Panc1 (cell line): ENCODE data around the gene KAZALD1. TPM values are rescaled to one million over a fixed set of nuclear protein-coding genes. Genes with fewer than 3 reads are reported as not detected.

Experiments
- ATAC-seq: fragments of 200-7000 bp; cut with Tn5 transposase; 2 replicates; pipeline ENCODE4 v1.9.1; 2020; ENCODE audit warnings: mild to moderate bottlenecking, moderate library complexity
- BruUV-seq: library from RNA; stranded (reverse); fragments of 400-500 nt; replicated peaks from 2 replicates; lab custom pipeline; 2021; lab: Mats Ljungman, UMichigan
- CTCF ChIA-PET: fragments of 300-600 bp; sonication (Branson Sonifier 250); formaldehyde crosslinking; loops from one replicate; lab custom pipeline; 2022; ENCODE audit warnings: antibody characterized with exemption; lab: Charles Lee
- POLR2A ChIA-PET: fragments of 300-600 bp; sonication (Branson Sonifier 250); formaldehyde crosslinking; loops from one replicate; lab custom pipeline; 2022; ENCODE audit warnings: antibody characterized with exemption; lab: Charles Lee
- DNase-seq: peaks from one replicate; pipeline ENCODE4 v3.0.0-alpha.2; 2010; ENCODE audit warnings: low read depth, low spot score
- H3K27ac ChIP-seq: 2 replicates; pipeline ENCODE4 v1.5.1; 2011; ENCODE audit warnings: mild to moderate bottlenecking, low read length, inconsistent platforms
- H3K27me3 ChIP-seq: fragments of 200-500 bp; sonication (Bioruptor generic); 2 replicates; pipeline ENCODE4 v1.6.0; 2014; ENCODE audit warnings: low read length, inconsistent platforms; ENCODE audit not compliant: control insufficient read depth, insufficient read depth
- H3K36me3 ChIP-seq: fragments of 200-500 bp; sonication (Bioruptor generic); 2 replicates; pipeline ENCODE4 v1.5.1; 2014; ENCODE audit warnings: inconsistent platforms, mild to moderate bottlenecking, low read length, moderate library complexity; ENCODE audit not compliant: control insufficient read depth, insufficient read depth
- H3K4me1 ChIP-seq: 2 replicates; pipeline ENCODE4 v1.5.1; 2011; ENCODE audit warnings: inconsistent platforms, mild to moderate bottlenecking, low read length, moderate library complexity; ENCODE audit not compliant: control insufficient read depth, insufficient read depth
- H3K4me3 ChIP-seq, 2 experiments: 2 replicates each; pipeline ENCODE4 v1.5.1; 2011 to 2012; ENCODE audit warnings: low read depth in 2 of 2, low read length in 2 of 2, mild to moderate bottlenecking in 2 of 2, inconsistent platforms in 1 of 2, moderate library complexity in 1 of 2
- H3K9me3 ChIP-seq: fragments of 200-500 bp; sonication (Bioruptor generic); 2 replicates; pipeline ENCODE4 v1.5.1; 2014; ENCODE audit warnings: low read depth, mild to moderate bottlenecking, inconsistent platforms, low read length, moderate library complexity; ENCODE audit not compliant: control insufficient read depth, insufficient read depth
- POLR2AphosphoS5 ChIP-seq: IDR thresholded peaks from 2 replicates; pipeline ENCODE4 v1.6.1; 2012; ENCODE audit warnings: mild to moderate bottlenecking, low read depth, low read length, moderate library complexity
- SIN3A ChIP-seq: IDR thresholded peaks from 2 replicates; pipeline ENCODE4 v1.6.1; 2012; ENCODE audit warnings: low read depth, mild to moderate bottlenecking, low read length, moderate library complexity, borderline replicate concordance; ENCODE audit not compliant: insufficient read depth
- TCF7L2 ChIP-seq: IDR thresholded peaks from 2 replicates; pipeline ENCODE4 v1.6.1; 2011; ENCODE audit warnings: mild to moderate bottlenecking, low read depth, low read length, inconsistent platforms
- in situ Hi-C: cut with HindIII; loops from 2 replicates; pipeline ENCODE4 v1.10.0; 2016; ENCODE audit warnings: low sequenced_read_pairs, low pct_unique_long_range_greater_than_20kb
- intact Hi-C: fragments of 100-400 bp; cut with micrococcal nuclease; formaldehyde crosslinking; loops from one replicate; pipeline ENCODE4 v1.10.0; 2022; ENCODE audit not compliant: unreplicated experiment
- total RNA-seq: library from RNA; stranded (reverse); gene quantifications from one replicate; pipeline ENCODE4 v1.2.1, GENCODE V29; 2021; ENCODE audit not compliant: unreplicated experiment
- TF ChIP-seq, protein P1 (sequence below): fragments of 450-650 bp; IDR thresholded peaks from 2 replicates; pipeline ENCODE4 v1.5.1; 2017; ENCODE audit warnings: mild to moderate bottlenecking
- TF ChIP-seq, protein P2 (sequence below), 2 experiments: IDR thresholded peaks; 2 replicates each; pipeline ENCODE4 v1.6.1; 2011 to 2012; ENCODE audit warnings: low read depth in 2 of 2, control low read depth in 1 of 2, low read length in 1 of 2, mild to moderate bottlenecking in 1 of 2, moderate library complexity in 1 of 2; ENCODE audit not compliant: insufficient read depth in 1 of 2

The KAZALD1 gene
- total RNA-seq, 1 experiment from 2014 or later, result 21.2 TPM

DNA sequence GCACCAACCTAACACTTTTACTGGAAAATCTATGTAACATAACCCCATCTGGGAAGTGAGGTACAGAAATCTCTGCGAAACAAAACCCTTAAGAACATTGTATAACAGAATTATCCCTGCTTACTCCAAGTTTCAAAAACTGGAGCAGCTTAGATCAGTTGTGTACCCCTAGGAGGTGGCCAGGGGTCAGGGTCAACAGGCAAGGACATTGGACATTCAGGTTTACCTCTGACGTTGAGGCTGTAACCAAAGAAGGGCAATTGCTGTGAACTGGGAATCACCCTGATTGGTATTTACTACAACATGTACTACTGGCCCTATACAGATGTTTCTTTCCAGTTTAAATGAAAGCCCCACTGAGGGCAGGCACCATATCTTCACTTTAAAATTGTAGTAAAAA lies 17.7 kb upstream of the KAZALD1 start:
- BruUV-seq, result no TSS peak
- ChIA-PET CTCF (interaction anchor here (1.5 to 4.6 kb wide), 5 partner anchors 7 to 25 kb away, joined by 3 to 49 read pairs (median 8); no protein-coding TSS in a partner anchor), POLR2A (no interaction called here)
- DNase-seq (no peak), ATAC-seq (no peak)
- Histone ChIP-seq H3K9me3 (no peaks in the 10 kb centered on the region), H3K27ac (peak overlapping the region; percentile 99), H3K4me3 (no peak overlapping the region), H3K36me3 (no peaks in the 10 kb centered on the region), H3K4me1 (peaks cover 25% of the 10 kb centered on the region), H3K27me3 (no peaks in the 10 kb centered on the region)
- in situ Hi-C loops (no loop called here), intact Hi-C loops (loop anchor here (10.0 kb wide), 1 partner anchor 101 kb away; no protein-coding TSS in a partner anchor)
- TF ChIP-seq, protein P1, sequence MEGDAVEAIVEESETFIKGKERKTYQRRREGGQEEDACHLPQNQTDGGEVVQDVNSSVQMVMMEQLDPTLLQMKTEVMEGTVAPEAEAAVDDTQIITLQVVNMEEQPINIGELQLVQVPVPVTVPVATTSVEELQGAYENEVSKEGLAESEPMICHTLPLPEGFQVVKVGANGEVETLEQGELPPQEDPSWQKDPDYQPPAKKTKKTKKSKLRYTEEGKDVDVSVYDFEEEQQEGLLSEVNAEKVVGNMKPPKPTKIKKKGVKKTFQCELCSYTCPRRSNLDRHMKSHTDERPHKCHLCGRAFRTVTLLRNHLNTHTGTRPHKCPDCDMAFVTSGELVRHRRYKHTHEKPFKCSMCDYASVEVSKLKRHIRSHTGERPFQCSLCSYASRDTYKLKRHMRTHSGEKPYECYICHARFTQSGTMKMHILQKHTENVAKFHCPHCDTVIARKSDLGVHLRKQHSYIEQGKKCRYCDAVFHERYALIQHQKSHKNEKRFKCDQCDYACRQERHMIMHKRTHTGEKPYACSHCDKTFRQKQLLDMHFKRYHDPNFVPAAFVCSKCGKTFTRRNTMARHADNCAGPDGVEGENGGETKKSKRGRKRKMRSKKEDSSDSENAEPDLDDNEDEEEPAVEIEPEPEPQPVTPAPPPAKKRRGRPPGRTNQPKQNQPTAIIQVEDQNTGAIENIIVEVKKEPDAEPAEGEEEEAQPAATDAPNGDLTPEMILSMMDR, result no peak
- no peak for TF ChIP-seq POLR2AphosphoS5
- TF ChIP-seq TCF7L2, result no peak
- no peak for TF ChIP-seq SIN3A
- TF ChIP-seq, protein P2, sequence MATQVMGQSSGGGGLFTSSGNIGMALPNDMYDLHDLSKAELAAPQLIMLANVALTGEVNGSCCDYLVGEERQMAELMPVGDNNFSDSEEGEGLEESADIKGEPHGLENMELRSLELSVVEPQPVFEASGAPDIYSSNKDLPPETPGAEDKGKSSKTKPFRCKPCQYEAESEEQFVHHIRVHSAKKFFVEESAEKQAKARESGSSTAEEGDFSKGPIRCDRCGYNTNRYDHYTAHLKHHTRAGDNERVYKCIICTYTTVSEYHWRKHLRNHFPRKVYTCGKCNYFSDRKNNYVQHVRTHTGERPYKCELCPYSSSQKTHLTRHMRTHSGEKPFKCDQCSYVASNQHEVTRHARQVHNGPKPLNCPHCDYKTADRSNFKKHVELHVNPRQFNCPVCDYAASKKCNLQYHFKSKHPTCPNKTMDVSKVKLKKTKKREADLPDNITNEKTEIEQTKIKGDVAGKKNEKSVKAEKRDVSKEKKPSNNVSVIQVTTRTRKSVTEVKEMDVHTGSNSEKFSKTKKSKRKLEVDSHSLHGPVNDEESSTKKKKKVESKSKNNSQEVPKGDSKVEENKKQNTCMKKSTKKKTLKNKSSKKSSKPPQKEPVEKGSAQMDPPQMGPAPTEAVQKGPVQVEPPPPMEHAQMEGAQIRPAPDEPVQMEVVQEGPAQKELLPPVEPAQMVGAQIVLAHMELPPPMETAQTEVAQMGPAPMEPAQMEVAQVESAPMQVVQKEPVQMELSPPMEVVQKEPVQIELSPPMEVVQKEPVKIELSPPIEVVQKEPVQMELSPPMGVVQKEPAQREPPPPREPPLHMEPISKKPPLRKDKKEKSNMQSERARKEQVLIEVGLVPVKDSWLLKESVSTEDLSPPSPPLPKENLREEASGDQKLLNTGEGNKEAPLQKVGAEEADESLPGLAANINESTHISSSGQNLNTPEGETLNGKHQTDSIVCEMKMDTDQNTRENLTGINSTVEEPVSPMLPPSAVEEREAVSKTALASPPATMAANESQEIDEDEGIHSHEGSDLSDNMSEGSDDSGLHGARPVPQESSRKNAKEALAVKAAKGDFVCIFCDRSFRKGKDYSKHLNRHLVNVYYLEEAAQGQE (IDR thresholded peaks at IDR 0.05; ENCODE audit: insufficient read depth in 1 of 2, low read depth in 2 of 2, low read length in 1 of 2), result no peak

DNA sequence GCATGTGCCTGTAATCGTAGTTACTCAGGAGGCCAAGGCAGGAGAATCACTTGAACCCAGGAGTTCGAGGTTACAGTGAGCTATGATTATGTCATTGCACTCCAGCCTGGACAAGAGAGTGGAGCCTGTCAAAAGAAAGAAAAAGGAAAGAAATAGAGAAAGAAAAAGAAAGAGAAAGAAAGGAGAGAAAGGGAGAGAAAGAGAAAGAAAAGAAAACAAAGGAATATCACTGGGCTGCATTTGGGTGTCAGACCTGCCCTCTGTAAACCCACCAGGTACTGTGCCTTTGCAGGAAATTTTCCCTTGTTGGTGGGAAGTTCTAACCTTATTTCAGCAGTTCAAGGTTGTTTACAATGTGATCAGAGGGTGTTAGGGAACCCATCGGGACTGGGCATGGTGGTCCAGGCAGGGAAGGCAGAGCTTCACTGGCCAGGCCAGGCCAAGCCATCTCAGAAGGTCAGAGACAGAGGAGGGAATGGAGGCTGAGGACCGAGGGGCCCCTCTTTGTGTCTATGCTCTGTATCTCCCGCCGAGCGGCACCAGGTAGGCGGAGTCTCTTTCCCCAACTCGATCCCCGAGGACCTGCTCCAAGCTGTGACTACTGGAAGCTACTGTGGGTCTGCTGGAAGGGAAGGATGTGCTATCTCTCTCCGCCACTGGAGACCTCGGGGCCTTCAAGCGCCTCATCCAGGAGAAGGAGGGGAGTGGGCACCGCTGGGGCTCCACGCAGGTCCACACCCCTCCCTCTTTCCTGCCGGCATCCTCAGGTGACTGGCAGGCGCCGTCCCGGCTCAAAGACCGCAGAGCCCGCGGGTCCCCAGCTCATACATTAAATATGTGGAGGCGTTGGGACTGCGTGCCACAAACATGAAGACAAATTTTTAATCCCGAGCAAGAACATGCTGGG lies 15.2 kb upstream of the KAZALD1 start:
- no peak for ATAC-seq
- intact Hi-C loops, result loop anchor here (10.0 kb wide), 1 partner anchor 98 kb away; no protein-coding TSS in a partner anchor
- TF ChIP-seq POLR2AphosphoS5, result no peak
- TF ChIP-seq SIN3A, result no peak
- TF ChIP-seq TCF7L2, result no peak
- TF ChIP-seq, protein P1, result no peak
- TF ChIP-seq, protein P2 (IDR thresholded peaks at IDR 0.05; ENCODE audit: insufficient read depth in 1 of 2, low read depth in 2 of 2, low read length in 1 of 2), result no peak

More for the DNA sequence above, 15.2 kb upstream of the KAZALD1 start:
- H3K4me1 ChIP-seq, result peaks cover 31% of the 10 kb centered on the region
- no peak for DNase-seq
- no peaks in the 10 kb centered on the region for H3K9me3 ChIP-seq
- H3K27me3 ChIP-seq, result no peaks in the 10 kb centered on the region
- H3K36me3 ChIP-seq, result no peaks in the 10 kb centered on the region
- ChIA-PET CTCF (interaction anchor here (0.6 to 1.2 kb wide), 5 partner anchors 9 to 96 kb away, joined by 3 to 5 read pairs (median 3); no protein-coding TSS in a partner anchor), POLR2A (no interaction called here)
- H3K27ac ChIP-seq, result peak overlapping the region; percentile 39
- H3K4me3 ChIP-seq, result no peak overlapping the region
- in situ Hi-C loops, result no loop called here
- no TSS peak for BruUV-seq
